Mucosa of descending colon (tissue), 3 donors: ENCODE data around the gene SLC2A11. TPM values are rescaled to one million over a fixed set of nuclear protein-coding genes. Genes with fewer than 3 reads are reported as not detected.
"Not testable (repeated sequence)": the region's sequence is repeated elsewhere in the genome, so short reads cannot be mapped to it uniquely, and the experiment has no call there.

Source experiments
- ATAC-seq: fragments of 200-7000 bp; cut with Tn5 transposase; one replicate; pipeline ENCODE4 v1.9.1; 2020; ENCODE audit warnings: mild to moderate bottlenecking, moderate library complexity
- DNase-seq, 3 donors: peaks; one replicate each; pipeline ENCODE4 v3.0.0-alpha.2; 2020
- H3K36me3 ChIP-seq: fragments of 200-600 bp; one replicate; pipeline ENCODE4 v1.8.0; 2021; ENCODE audit warnings: low read depth, mild to moderate bottlenecking
- H3K4me1 ChIP-seq: fragments of 200-600 bp; one replicate; pipeline ENCODE4 v1.8.0; 2021; ENCODE audit warnings: low read depth, mild to moderate bottlenecking
- H3K4me3 ChIP-seq: fragments of 200-600 bp; one replicate; pipeline ENCODE4 v1.8.0; 2021; ENCODE audit warnings: mild to moderate bottlenecking
- H3K9me3 ChIP-seq: fragments of 200-600 bp; one replicate; pipeline ENCODE4 v1.8.0; 2021; ENCODE audit warnings: mild to moderate bottlenecking
- intact Hi-C, 2 donors: fragments of 100-400 bp; cut with DNase I in 1 of 2; cut with micrococcal nuclease in 1 of 2; formaldehyde crosslinking; loops; one replicate each; pipeline versions ENCODE4 v1.11.0 to v1.11.1; 2022; cut with DNase I, micrococcal nuclease
- total RNA-seq, 3 donors: library from RNA; stranded (reverse); fragmentation: NEBNext Ultra II Directional in 2 of 3; extraction: Animal tissue kit (Norgen Biotek cat#: 25700) in 2 of 3; gene quantifications; one replicate each; pipeline versions ENCODE4 v1.2.1 to v1.2.4, GENCODE V29; 2021 to 2023
- TF ChIP-seq, protein P1 (sequence below): fragments of 200-600 bp; IDR thresholded peaks from one replicate; pipeline ENCODE4 v1.8.0; 2022; ENCODE audit warnings: antibody characterized with exemption, mild to moderate bottlenecking
- donor health status: DM: no; HTN: no; CAD: no; lungs with moderate emphysema.
- donor health status: DM: no; HTN: no; CAD: no.
- donor health status: DM: no; HTN: yes; CAD: no.

The SLC2A11 gene
- total RNA-seq, 3 donors from 2014 or later, result 11.5 to 14.7 (median 12.5) TPM

DNA sequence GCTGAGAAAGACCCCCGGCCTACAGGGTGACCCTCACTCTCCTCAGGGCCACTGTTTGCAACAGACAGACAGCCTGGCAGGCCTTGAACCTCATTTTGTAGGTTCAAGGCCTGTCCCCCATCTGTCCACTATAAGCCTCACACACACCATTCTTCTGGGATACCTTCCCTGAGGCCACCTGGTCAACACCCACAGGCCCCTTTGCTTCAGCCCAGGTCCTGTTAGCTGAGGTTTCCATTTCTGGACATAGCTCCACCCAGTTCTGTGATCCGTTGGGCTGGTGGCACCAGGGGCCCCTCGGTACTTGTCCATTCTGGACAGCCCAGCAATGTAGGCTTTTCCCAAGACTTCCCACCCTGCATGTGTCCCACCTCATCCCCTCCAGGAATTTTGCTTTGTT lies 39.6 kb downstream of the SLC2A11 start:
- no peak overlapping the region for H3K4me3 ChIP-seq
- intact Hi-C loops, result no loop called here
- DNase-seq, result no peak
- peaks cover 7% of the 10 kb centered on the region for H3K4me1 ChIP-seq
- H3K9me3 ChIP-seq, result no peaks in the 10 kb centered on the region
- ATAC-seq, result no peak
- no peaks in the 10 kb centered on the region for H3K36me3 ChIP-seq
- TF ChIP-seq, protein P1, sequence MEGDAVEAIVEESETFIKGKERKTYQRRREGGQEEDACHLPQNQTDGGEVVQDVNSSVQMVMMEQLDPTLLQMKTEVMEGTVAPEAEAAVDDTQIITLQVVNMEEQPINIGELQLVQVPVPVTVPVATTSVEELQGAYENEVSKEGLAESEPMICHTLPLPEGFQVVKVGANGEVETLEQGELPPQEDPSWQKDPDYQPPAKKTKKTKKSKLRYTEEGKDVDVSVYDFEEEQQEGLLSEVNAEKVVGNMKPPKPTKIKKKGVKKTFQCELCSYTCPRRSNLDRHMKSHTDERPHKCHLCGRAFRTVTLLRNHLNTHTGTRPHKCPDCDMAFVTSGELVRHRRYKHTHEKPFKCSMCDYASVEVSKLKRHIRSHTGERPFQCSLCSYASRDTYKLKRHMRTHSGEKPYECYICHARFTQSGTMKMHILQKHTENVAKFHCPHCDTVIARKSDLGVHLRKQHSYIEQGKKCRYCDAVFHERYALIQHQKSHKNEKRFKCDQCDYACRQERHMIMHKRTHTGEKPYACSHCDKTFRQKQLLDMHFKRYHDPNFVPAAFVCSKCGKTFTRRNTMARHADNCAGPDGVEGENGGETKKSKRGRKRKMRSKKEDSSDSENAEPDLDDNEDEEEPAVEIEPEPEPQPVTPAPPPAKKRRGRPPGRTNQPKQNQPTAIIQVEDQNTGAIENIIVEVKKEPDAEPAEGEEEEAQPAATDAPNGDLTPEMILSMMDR, result no peak

DNA sequence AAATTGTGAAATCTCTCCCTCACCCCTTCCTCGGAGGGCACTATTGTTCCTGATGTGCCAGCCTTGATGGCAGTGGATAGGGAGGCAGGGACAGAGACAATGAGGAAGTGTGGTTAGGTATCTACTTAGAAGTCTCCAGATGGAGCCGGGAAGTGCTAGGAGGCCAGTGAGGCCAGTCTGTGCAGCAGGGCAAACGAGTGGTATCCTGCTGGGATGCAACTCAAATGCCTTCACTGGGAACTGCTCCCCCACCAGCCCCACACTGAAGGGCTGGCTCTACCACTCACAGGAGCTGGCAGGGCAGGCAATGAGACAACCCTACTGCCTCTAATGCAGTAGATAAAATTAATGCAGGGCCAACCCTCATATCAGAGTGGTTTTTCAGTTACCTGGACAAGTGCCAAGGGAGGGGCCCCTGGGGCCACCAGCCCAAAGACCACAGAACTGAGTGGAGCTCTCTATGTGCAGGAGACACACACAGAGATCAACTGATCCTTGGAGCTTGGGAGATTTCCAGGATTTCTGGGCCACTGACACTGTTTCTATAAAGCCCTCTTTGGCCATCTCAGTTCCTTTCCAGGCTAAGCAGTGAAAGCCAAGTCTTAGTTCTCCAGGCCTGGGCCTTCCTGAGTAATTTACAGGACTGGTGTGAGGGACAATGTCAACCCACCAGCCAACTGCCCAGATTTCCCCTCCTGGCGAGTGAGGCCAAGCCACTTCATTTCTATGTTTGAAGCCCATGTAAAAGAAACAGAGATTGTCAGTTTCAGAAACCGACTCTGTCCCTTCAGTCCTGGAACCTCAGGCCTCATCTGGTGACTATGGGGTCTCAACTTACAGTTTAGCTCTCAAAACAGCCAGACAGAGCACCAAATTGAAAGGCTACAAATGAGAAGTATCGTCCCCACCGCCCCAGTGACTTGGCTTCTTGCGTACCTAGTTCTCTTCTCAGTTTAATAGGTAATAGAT lies 40.6 kb downstream of the SLC2A11 start:
- TF ChIP-seq, protein P1, result no peak
- intact Hi-C loops, result no loop called here
- DNase-seq (no peak), ATAC-seq (no peak)
- H3K9me3 ChIP-seq, result no peaks in the 10 kb centered on the region
- H3K36me3 ChIP-seq, result no peaks in the 10 kb centered on the region
- H3K4me3 ChIP-seq, result no peak overlapping the region
- peaks cover 7% of the 10 kb centered on the region for H3K4me1 ChIP-seq

- no peak overlapping the region for H3K4me3 ChIP-seq
- no peak for DNase-seq
- H3K9me3 ChIP-seq, result no peaks in the 10 kb centered on the region
- intact Hi-C loops, result no loop called here
- no peaks in the 10 kb centered on the region for H3K36me3 ChIP-seq
- ATAC-seq, result no peak
- TF ChIP-seq, protein P1, result no peak
- peaks cover 7% of the 10 kb centered on the region for H3K4me1 ChIP-seq
Observed at GRCh38 chr22:23899042-23899745, 41.5 kb downstream of the SLC2A11 start.

GRCh38 chr22:23900227-23900626 lies 42.6 kb downstream of the SLC2A11 start:
- H3K4me3 ChIP-seq, ATAC-seq, H3K4me1 ChIP-seq, H3K9me3 ChIP-seq, DNase-seq, intact Hi-C loops, H3K36me3 ChIP-seq: not testable (repeated sequence)

DNA sequence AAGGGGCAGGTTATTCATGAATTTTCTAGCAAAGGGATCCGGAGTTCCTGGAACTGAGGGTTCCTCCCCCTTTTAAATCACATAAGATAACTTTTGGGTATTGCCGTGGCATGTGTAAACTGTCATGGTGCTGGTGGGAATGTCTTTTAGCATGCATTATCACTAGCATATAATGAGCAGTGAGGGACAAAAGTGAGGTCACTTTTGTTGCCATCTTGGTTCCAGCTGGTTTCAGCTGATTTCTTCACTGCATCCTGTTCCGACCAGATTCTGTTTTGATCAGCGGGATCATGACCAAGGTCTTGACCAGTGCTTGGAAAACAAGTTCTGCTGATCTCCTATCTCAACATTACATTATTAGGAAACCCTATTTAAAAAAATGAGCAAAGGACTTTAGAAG lies 43.9 kb downstream of the SLC2A11 start:
- H3K4me3 ChIP-seq, result no peak overlapping the region
- no peaks in the 10 kb centered on the region for H3K9me3 ChIP-seq
- intact Hi-C loops, result no loop called here

More for the DNA sequence above, 43.9 kb downstream of the SLC2A11 start:
- no peak for DNase-seq
- Histone ChIP-seq H3K36me3 (no peaks in the 10 kb centered on the region), H3K4me1 (no peaks in the 10 kb centered on the region)
- TF ChIP-seq, protein P1, result no peak
- ATAC-seq, result no peak
